ENCODE measurements around the gene PWWP2A. TPM values are rescaled to one million over a fixed set of nuclear protein-coding genes. Genes with fewer than 3 reads are reported as not detected.

Gene PWWP2A
- total and polyA plus RNA-seq, 2 of the 4 experiments (the other 2 are of a cell fraction), result 8.8 to 12.5 TPM

DNA sequence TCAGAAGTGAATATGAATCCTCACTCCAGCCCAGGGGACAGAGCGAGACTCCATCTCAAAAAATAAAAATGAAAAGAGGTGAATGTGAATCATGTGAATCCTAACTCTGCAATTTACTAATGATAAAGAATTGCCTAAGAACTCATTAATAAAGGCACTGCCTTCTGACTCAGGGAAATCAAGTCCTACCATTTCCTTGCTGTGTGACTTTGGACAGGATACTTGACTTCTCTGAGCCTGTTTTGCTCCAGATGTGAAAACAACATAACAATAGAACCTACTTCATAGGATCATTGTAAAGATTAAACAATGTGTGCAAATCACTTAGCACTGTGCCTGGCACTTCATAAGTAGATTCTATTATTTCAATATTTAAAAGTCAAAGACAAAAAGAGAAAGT lies 15.1 kb upstream of the PWWP2A start:
- Histone ChIP-seq H3K4me1 (ENCODE audit: control insufficient read depth, insufficient read depth, low read length) (no peaks in the 10 kb centered on the region), H3K4me2 (ENCODE audit: low read depth, low read length) (no peak overlapping the region), H2AFZ (replicated peaks; ENCODE audit: low read length, poor library complexity) (no peak overlapping the region), H4K20me1 (ENCODE audit: insufficient read depth, low read length) (no peaks in the 10 kb centered on the region), H2BK120ac (ENCODE audit: low read depth, low read length) (no peak overlapping the region), H4K91ac (ENCODE audit: insufficient read depth, low read depth, low read length) (no peak overlapping the region), H2AK9ac (replicated peaks; ENCODE audit: low read depth, low read length, poor library complexity) (no peak overlapping the region), H3K27ac (ENCODE audit: insufficient read depth, low read length) (no peak overlapping the region), H3K23ac (ENCODE audit: low read depth, low read length) (no peak overlapping the region), H4K8ac (ENCODE audit: low read depth in 2 of 2, low read length in 2 of 2) (no peak overlapping the region), H3K18ac (ENCODE audit: low read depth, low read length) (no peak overlapping the region), H3K79me1 (ENCODE audit: low read depth in 1 of 2, low read length in 2 of 2) (no peaks in the 10 kb centered on the region), H3K4me3 (ENCODE audit: insufficient read depth, low read depth, low read length) (no peak overlapping the region), H2AK5ac (ENCODE audit: low read depth, low read length) (no peak overlapping the region), H2BK20ac (ENCODE audit: low read depth, low read length) (no peak overlapping the region), H3K56ac (ENCODE audit: extremely low read depth, insufficient read depth, low read length) (no peak overlapping the region), H2BK15ac (ENCODE audit: low read depth, low read length) (no peak overlapping the region), H3K9ac (ENCODE audit: low read depth, low read length) (no peak overlapping the region), H4K5ac (ENCODE audit: low read depth, low read length) (no peak overlapping the region), H3K27me3 (ENCODE audit: control insufficient read depth, insufficient read depth, low read length) (no peaks in the 10 kb centered on the region), H3K9me1 (ENCODE audit: insufficient read depth, low read length) (no peaks in the 10 kb centered on the region), H3K4ac (ENCODE audit: low read depth, low read length) (no peak overlapping the region), H3K14ac (replicated peaks; ENCODE audit: low read depth, low read length) (no peak overlapping the region), H2BK5ac (ENCODE audit: low read depth, low read length, poor library complexity, severe bottlenecking) (no peak overlapping the region), H3K36me3 (ENCODE audit: control insufficient read depth, insufficient read depth, low read length) (no peaks in the 10 kb centered on the region), H3K9me3 (ENCODE audit: control insufficient read depth, insufficient read depth, low read length) (no peaks in the 10 kb centered on the region)
- dilution Hi-C loops (cut with HindIII; ENCODE audit: low sequenced_read_pairs, unreplicated experiment), result no loop called here
- ChIA-PET CTCF (no interaction called here), POLR2A (ENCODE audit: unreplicated experiment) (no interaction called here)
- no peak for DNase-seq
- TF ChIP-seq CEBPB (IDR thresholded peaks at IDR 0.05; ENCODE audit: low read depth, low read length) (no peak), RCOR1 (IDR thresholded peaks at IDR 0.05; ENCODE audit: insufficient replicate concordance, low read length) (no peak), MAFK (IDR thresholded peaks at IDR 0.05; ENCODE audit: low read depth, low read length) (no peak), MXI1 (IDR thresholded peaks at IDR 0.05; ENCODE audit: borderline replicate concordance, low read depth, low read length) (no peak), POLR2A (IDR thresholded peaks at IDR 0.05; ENCODE audit: low read depth, low read length) (no peak), USF2 (IDR thresholded peaks at IDR 0.05; ENCODE audit: low read depth, low read length) (no peak), CHD1 (IDR thresholded peaks at IDR 0.05; ENCODE audit: low read depth, low read length) (no peak), RFX5 (IDR thresholded peaks at IDR 0.05; ENCODE audit: low read depth, low read length) (no peak)
- intact Hi-C loops (cut with micrococcal nuclease), result no loop called here
- in situ Hi-C loops (cut with MboI; ENCODE audit: low sequenced_read_pairs), result no loop called here
- no TSS peak for BruUV-seq (replicated peaks)
- ATAC-seq (ENCODE audit: low read depth), result no peak
- WGBS, 2 experiments (ENCODE audit: extremely low coverage in 2 of 2, insufficient read length in 1 of 2), result no CpG with 5 or more reads among the region's 1 CpG

All from IMR-90 (cell line).